ENCODE measurements around the gene PRKCG.

The PRKCG gene

DNA sequence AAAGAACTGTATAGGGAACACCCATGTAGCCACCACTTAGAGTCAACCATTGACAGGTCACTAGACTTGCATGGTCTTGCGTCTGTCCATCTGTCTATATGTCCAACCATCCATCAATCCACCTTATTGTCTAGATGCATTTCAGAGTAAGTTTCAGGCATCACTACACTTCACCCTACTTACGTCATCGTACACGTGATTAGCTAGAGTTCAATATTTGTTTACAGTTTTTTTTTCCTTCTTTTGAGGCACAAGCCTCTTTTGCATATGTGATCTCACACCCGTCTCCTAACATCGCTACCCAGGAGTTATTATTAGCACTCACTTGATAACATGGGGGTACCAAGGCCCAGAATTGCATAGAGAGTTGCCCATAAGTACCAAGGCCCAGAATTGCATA lies 34.0 kb downstream of the PRKCG start:
- TF ChIP-seq NFIC (IDR thresholded peaks at IDR 0.05): no peak
- TF ChIP-seq TEAD4 (IDR thresholded peaks at IDR 0.05): no peak
- no peak for TF ChIP-seq ZBTB7A (IDR thresholded peaks at IDR 0.05; ENCODE audit: low read depth)
- no peak for TF ChIP-seq EP300 (IDR thresholded peaks at IDR 0.05; ENCODE audit: borderline replicate concordance)
- TF ChIP-seq YY1 (IDR thresholded peaks at IDR 0.05; ENCODE audit: low read depth): no peak
- TF ChIP-seq TCF12 (IDR thresholded peaks at IDR 0.05; ENCODE audit: low read depth): no peak
- TF ChIP-seq RAD21 (IDR thresholded peaks at IDR 0.05; ENCODE audit: low read depth): no peak
- TF ChIP-seq, protein P1, sequence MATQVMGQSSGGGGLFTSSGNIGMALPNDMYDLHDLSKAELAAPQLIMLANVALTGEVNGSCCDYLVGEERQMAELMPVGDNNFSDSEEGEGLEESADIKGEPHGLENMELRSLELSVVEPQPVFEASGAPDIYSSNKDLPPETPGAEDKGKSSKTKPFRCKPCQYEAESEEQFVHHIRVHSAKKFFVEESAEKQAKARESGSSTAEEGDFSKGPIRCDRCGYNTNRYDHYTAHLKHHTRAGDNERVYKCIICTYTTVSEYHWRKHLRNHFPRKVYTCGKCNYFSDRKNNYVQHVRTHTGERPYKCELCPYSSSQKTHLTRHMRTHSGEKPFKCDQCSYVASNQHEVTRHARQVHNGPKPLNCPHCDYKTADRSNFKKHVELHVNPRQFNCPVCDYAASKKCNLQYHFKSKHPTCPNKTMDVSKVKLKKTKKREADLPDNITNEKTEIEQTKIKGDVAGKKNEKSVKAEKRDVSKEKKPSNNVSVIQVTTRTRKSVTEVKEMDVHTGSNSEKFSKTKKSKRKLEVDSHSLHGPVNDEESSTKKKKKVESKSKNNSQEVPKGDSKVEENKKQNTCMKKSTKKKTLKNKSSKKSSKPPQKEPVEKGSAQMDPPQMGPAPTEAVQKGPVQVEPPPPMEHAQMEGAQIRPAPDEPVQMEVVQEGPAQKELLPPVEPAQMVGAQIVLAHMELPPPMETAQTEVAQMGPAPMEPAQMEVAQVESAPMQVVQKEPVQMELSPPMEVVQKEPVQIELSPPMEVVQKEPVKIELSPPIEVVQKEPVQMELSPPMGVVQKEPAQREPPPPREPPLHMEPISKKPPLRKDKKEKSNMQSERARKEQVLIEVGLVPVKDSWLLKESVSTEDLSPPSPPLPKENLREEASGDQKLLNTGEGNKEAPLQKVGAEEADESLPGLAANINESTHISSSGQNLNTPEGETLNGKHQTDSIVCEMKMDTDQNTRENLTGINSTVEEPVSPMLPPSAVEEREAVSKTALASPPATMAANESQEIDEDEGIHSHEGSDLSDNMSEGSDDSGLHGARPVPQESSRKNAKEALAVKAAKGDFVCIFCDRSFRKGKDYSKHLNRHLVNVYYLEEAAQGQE (IDR thresholded peaks at IDR 0.05; ENCODE audit: low read depth): no peak
- TF ChIP-seq EGR1 (IDR thresholded peaks at IDR 0.05): no peak
- TF ChIP-seq CREB1 (IDR thresholded peaks at IDR 0.05; ENCODE audit: low read depth): no peak
- no peak for TF ChIP-seq CEBPB (IDR thresholded peaks at IDR 0.05)
- TF ChIP-seq, protein P2, sequence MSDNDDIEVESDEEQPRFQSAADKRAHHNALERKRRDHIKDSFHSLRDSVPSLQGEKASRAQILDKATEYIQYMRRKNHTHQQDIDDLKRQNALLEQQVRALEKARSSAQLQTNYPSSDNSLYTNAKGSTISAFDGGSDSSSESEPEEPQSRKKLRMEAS (IDR thresholded peaks at IDR 0.05): no peak
- TF ChIP-seq TAF1 (IDR thresholded peaks at IDR 0.05; ENCODE audit: low read depth): no peak
- TF ChIP-seq FOXM1 (IDR thresholded peaks at IDR 0.05; ENCODE audit: borderline replicate concordance, low read depth): no peak
- TF ChIP-seq, protein P3, sequence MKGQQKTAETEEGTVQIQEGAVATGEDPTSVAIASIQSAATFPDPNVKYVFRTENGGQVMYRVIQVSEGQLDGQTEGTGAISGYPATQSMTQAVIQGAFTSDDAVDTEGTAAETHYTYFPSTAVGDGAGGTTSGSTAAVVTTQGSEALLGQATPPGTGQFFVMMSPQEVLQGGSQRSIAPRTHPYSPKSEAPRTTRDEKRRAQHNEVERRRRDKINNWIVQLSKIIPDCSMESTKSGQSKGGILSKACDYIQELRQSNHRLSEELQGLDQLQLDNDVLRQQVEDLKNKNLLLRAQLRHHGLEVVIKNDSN (IDR thresholded peaks at IDR 0.05): no peak

DNA sequence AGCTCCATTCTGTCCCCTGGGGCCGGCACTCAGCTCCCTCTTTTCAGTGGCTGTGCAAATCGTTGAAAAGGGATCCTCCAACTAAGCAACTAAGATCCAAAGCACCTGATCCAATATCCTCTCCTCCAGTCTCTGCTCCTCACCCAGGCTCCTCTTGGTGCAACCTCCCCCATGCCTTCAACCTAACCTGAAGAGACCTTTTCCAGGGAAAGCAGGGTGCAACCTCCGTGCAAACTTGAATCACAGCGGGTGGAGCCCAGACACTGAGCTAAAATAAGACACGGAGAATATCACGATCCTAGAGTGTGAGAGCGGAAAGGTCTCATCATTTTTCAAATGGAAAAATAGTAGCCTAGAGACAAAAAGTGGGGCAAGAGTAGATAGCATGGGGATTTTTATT lies 35.4 kb downstream of the PRKCG start:
- TF ChIP-seq NFIC (IDR thresholded peaks at IDR 0.05) (no peak), RAD21 (IDR thresholded peaks at IDR 0.05; ENCODE audit: low read depth) (no peak), YY1 (IDR thresholded peaks at IDR 0.05; ENCODE audit: low read depth) (no peak), FOXM1 (IDR thresholded peaks at IDR 0.05; ENCODE audit: borderline replicate concordance, low read depth) (no peak), TAF1 (IDR thresholded peaks at IDR 0.05; ENCODE audit: low read depth) (no peak)
- TF ChIP-seq, protein P1 (IDR thresholded peaks at IDR 0.05; ENCODE audit: low read depth): no peak
- TF ChIP-seq, protein P2 (IDR thresholded peaks at IDR 0.05): no peak

DNA sequence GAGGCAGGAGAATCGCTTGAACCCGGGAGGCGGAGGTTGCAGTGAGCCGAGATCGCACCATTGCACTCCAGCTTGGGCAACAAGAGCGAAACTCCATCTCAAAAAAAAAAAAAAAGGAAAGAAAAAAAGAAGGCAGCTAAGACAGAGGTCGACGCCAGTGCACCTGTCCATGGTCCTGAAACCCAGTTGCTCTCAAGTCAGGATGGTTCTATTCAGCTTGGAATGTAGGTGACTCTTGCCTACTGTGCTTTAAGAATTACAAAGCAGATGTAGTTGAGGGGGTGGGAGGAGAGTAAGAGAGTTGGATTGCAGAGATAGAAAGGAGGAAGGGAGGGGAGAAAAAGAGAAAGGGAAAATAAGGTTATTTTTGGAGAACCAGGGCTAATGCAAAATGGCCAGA lies 45.7 kb downstream of the PRKCG start:
- TF ChIP-seq TEAD4 (IDR thresholded peaks at IDR 0.05) (0 out of 2 replicates have a peak, but pooled peaks have one; percentile 10), TCF12 (IDR thresholded peaks at IDR 0.05; ENCODE audit: low read depth) (no peak)
- TF ChIP-seq, protein P1 (IDR thresholded peaks at IDR 0.05; ENCODE audit: low read depth): peak; percentile 83

DNA sequence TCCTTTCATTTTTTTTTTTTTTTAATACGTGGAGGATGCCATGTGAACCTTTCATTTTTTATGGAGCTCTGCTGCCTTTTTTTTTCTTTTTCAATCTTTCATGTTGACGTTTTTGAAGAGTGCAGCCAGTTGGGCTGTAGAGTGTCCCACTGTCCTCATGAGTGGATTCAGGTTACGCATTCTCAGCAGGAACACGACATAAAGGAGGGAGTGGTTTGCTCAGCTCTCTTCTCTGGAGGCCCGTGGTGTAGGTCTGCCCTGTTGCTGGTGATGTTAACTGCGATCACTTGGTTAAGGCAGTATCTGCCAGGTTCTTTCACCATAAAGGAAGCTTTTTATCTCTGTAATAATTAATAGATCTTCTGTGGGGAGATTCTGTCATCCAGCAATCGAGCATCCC lies 54.0 kb downstream of the PRKCG start:
- TF ChIP-seq FOXM1 (IDR thresholded peaks at IDR 0.05; ENCODE audit: borderline replicate concordance, low read depth) (no peak), CEBPB (IDR thresholded peaks at IDR 0.05) (no peak), EGR1 (IDR thresholded peaks at IDR 0.05) (no peak), TCF12 (IDR thresholded peaks at IDR 0.05; ENCODE audit: low read depth) (no peak), TAF1 (IDR thresholded peaks at IDR 0.05; ENCODE audit: low read depth) (no peak), RAD21 (IDR thresholded peaks at IDR 0.05; ENCODE audit: low read depth) (no peak), EP300 (IDR thresholded peaks at IDR 0.05; ENCODE audit: borderline replicate concordance) (no peak), ZBTB7A (IDR thresholded peaks at IDR 0.05; ENCODE audit: low read depth) (no peak), TEAD4 (IDR thresholded peaks at IDR 0.05) (no peak), NFIC (IDR thresholded peaks at IDR 0.05) (no peak), YY1 (IDR thresholded peaks at IDR 0.05; ENCODE audit: low read depth) (no peak), CREB1 (IDR thresholded peaks at IDR 0.05; ENCODE audit: low read depth) (no peak)
- TF ChIP-seq, protein P3 (IDR thresholded peaks at IDR 0.05): no peak
- TF ChIP-seq, protein P2 (IDR thresholded peaks at IDR 0.05): no peak
- TF ChIP-seq, protein P1 (IDR thresholded peaks at IDR 0.05; ENCODE audit: low read depth): no peak

Measured in Ishikawa (cell line).